Stimulated activated CD8-positive, alpha-beta memory T cell treated with anti-CD3 and anti-CD28 coated beads, Interleukin-7, amount 100 ng/mL, for 48 hours (primary cell): Measurements from ENCODE around the gene NFKBIE.
"Not testable (repeated sequence)": the region's sequence is repeated elsewhere in the genome, so short reads cannot be mapped to it uniquely, and the experiment has no call there.

Experiments
- DNase-seq, 2 donors: peaks; one replicate each; pipeline ENCODE4 v3.0.0-alpha.2; 2020; ENCODE audit warnings: low read depth in 1 of 2; ENCODE audit errors: extremely low read depth in 1 of 2

The NFKBIE gene, protein sequence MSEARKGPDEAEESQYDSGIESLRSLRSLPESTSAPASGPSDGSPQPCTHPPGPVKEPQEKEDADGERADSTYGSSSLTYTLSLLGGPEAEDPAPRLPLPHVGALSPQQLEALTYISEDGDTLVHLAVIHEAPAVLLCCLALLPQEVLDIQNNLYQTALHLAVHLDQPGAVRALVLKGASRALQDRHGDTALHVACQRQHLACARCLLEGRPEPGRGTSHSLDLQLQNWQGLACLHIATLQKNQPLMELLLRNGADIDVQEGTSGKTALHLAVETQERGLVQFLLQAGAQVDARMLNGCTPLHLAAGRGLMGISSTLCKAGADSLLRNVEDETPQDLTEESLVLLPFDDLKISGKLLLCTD

DNA sequence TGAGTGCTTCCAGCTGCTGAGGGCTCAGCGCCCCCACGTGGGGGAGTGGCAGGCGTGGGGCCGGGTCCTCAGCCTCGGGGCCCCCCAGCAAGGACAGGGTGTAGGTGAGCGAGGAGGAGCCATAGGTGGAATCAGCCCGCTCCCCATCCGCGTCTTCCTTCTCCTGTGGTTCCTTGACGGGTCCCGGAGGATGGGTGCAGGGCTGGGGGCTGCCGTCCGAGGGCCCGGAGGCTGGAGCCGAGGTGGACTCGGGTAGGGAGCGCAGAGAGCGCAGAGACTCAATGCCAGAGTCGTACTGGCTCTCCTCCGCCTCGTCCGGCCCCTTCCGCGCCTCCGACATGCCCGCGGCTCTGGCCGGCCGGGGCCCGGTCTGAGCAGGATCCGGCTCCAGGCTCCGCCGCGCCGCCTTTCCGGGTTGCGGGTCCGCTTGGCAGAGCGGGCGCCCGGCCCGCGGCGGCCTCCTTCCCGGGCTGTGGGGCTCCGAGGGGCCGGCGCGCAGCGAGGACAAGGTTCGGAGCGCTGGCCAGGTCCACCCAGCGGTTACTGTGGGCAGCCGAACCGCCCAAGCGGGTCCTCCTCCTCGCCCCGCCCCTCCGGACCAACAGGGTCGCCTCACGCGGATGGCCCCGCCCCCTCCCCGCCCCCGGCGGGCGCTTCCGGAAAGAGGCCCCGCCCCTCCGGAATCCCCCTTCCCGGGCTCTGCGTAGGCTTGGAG, at the start of gene NFKBIE:
Gene NFKBIE, minus strand, starts transcription at position 545 of the 715 bp plus-strand sequence. Its CDS starts 205 bp downstream, at position 340.
- peak; percentile 86 to 92 for DNase-seq

DNA sequence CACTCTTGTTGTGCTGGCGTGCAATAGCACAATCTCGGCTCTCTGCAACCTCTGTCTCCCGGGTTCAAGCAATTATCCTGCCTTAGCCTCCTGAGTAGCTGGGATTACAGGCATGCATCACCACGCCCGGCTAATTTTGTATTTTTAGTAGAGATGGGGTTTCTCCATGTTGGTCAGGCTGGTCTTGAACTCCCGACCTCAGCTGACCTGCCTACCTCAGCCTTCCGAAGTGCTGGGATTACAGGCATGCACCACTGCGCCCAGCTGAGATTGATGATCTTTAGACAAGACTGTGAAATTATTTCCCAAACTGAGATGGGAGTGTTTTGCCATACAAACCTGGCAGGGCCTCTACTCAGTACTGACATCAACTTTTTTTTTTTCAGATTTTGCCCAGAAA, 49.3 kb upstream of the NFKBIE start:
- not testable (repeated sequence) for DNase-seq

DNA sequence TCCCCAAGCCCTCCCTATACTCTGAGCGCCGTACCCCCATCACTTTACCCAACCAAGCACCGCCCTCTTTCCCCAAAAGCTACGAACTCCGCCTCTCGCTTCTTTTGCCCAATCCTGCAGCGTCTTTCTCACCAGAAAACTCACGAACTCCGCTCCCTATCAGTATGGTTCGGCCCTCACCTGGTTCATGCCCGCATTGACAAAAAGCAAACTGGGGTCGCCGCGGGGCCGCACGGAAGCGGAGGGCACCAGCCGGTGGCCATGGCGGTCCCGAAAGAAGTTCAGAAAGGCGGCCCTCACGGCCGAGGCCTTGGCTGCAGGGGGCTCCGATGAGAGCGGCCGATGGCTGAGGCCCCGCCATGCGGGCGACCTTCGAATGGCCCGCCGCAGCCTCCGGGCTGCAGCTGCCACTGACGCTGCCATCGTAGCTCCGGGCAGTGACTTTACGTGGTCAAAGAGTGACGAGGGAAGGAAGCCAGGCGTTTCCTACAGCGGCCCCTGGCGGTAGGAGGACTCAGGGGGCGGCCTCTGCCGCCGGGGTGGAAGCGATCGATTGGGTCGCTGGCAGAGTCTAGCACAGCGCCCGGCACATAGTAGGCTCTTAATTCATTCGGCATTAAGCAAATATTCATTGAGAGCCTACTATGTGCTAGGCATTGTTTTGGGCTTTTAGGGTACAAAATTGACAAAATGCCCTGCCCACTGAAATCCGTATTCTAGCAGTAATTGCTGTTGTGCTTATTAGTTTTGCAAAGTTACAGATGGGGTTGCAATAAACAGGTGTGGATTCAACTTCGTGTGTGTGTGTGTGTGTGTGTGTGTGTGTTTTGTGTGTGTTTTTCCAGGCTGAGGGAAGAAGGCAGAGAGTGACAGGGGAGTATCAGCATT, 47.8 kb upstream of the NFKBIE start, which contains the start of gene AARS2:
Gene AARS2, minus strand, starts transcription at position 447 of the 888 bp plus-strand sequence. Its CDS starts 24 bp downstream, at position 423.
- peak; percentile 82 to 83 for DNase-seq

DNA sequence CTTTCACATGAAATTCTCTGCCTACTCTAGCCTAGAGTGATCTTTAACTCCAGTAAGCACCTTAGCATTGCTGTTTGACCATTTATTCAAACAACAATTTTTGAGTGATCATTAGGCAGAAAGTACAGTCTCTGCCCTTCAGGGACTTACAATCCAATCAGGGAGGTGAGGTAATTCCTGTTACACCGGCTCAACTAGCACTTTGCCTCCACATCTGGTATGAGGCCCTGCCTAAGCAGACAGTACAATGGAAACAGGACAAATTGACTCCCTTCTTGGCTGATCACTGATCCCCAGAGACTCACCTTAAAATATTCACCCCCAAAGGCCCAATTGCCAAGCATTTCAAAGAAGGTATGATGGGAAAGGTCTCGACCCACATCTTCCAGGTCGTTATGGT, 46.4 kb upstream of the NFKBIE start:
- DNase-seq, result no peak

DNA sequence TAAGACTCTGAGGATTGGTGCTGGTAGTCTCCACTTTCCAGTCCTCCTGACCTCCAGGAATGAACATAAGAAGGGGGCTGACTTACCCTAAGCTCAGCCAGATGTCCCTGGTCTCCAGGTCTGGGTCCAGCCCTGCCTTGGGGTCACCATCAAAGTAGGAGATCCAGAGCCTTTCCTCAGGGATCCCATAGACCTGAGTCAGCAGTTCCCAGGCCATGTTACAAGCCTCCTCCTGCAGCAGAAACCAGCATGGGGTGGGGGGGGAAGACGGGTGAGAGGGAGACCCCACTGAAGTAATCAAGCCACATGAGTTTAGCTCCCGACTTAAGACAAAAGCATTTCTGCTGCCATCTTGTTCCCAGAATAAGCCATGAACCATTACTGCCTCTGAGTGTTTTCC, 46.0 kb upstream of the NFKBIE start:
- no peak for DNase-seq

DNA sequence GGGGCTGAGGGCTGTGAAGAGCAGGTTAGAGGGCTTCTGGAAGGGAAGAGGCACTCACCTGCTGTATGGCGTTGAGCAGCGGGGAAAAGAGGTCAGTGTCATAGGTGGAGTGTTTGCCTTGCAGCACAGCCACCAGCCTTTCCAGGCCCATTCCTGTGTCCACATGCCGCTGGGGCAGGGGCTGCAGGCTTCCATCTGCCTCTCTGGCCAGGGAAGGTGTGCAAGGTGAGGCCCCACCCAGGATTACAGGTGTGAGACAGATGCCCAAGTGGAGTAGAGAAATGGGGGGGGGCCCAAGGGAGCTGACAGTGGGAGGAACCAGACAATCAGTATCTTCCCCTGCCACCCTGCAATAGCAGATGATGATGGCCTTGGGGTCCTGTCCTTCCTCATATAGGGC, 44.9 kb upstream of the NFKBIE start:
- DNase-seq, result no peak

DNA sequence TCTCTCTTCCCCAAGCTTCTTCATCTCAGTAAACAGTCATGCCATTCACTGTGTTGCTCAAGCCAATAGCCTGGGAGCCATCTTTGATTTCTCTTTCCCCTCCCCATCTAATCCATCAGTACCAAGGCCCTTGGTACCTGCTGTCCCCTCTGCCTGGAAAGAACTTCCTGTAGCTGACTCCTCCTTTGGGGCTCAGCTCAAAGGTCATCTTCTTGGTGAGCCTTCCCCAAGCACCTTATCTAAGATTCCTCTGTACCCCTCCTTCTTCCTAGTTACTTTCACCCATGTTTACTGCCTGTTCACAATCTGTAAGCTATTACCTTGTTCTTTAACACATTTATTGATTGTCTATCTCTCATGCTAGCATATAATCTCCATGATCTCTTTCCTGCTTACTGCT, 44.3 kb upstream of the NFKBIE start:
- no peak for DNase-seq

DNA sequence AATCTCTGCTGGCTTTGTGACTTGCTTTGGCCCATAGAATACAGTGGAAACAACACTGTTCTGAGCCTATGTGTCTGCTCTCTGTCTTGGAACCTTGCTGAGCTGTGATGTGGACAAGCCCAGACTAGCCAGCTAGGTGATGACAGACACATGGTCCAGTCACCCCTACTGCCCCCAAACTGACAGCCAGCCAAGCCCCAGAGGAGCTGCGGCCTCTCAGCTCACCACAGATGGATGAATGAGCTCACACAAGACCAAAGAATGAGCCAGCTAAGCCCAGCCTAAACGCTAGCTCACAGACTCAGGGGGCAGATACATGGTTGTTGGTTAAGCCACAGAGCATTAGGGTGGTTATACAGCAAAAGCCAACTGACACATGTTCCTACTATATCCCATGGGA, 43.7 kb upstream of the NFKBIE start:
- no peak for DNase-seq

DNA sequence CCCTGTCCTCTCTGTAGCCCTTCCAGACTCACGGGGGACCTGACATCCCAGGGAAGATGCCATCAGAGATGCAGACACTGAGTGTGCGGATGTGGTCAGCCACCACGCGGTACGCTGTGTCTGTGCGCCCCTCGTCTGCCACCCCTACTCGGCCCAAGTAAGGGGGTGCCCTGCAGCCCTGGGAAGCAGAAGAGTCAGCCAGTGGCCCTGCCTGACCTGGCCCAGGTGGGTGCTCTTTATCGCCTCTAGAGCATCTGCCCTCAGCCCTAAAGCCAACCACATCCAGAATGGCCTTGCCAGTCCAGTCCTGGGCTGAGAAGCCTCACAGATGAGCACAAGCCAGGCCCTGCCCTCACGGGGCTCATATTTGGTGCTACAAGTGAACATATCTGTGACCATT, 41.9 kb upstream of the NFKBIE start:
- DNase-seq, result no peak

DNA sequence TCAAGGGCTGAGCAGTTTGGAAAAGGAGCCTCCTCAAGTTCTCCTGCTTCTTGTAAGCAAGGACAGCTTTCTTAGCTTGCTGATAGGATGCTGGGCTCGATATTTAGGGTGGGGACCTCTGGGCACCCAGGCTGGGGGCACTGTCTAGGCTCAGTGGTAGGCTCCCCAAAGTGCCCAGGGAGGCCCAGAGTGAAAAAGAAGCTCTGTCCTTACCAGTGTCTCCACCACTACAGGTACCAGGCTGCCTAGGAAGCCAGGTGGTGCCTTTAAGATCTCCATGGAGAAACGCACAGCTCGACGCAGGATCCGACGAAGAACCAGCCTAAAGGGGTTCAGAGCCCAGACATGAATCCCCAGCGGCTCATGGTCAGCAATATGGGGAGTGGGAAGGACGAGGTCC, 41.4 kb upstream of the NFKBIE start:
- DNase-seq, result no peak

DNA sequence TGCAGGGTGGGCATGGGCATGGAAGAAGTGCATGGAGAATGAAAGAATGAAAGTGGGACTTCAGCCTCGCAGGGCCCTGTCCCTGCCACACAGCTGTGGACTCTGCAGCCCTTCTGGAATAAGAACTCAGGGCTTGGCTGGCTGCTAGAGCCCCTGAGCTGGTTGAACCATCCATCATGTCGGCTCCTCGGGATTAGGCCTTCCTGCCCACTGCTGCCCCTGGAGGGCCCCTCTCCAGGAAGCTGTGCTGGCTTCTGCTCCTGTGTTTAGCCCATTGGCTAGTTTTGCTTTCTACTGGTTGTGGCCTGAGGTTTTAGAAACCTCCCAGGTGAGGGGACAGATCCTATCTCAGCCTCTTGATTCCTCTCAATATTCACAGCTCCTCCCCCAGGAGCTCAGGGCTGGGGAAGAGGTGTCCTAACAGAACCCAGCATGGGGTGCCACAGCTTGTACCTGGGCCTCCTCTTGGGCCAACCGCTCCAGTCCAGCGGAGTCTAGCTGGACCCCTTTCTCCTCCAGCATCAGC, 39.9 kb upstream of the NFKBIE start:
- DNase-seq, result no peak

DNA sequence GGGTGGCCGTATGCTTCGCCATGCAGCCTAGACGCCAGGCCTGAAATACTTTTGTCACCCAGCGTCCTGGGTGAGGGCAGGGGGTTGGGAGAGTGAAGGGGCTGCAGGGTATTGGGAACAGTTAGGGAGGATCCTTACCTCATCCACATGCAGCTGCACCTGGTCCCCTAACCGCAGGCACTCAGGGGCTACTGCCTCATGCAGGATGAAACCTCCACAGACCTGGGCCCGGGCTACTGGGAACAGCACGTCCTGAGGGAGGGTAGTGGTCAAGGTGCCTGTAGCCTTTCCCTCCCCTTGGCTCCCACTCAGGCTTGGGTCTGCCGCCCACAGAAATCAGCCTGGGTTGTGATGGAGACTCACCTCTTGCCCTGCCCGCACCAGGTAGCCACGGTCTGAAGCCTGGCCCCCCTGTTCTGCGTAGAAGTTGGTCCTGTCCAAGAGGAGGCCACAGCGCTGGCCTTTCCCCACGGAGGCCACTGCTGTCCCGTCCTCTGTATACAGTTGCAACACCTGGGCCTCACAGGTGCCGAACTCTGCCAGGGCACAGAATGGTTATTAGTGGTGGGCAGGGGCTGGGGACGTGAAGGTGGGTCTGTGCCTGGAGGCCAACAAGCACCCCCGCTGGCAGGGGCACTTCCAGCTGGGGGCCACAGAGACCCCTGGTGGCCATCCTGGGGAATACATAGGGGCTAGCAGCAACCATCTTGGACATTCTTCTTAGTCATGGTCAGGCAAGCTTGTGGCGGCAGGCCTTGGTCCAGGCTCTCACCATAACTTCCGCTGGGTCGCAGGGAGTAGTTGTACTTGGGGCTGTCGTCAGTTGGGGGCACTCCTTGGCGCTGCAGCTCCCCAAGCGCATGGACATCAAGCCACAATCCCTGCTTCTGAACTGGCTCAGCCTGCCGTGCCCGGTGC, 39.2 kb upstream of the NFKBIE start:
- no peak for DNase-seq

DNA sequence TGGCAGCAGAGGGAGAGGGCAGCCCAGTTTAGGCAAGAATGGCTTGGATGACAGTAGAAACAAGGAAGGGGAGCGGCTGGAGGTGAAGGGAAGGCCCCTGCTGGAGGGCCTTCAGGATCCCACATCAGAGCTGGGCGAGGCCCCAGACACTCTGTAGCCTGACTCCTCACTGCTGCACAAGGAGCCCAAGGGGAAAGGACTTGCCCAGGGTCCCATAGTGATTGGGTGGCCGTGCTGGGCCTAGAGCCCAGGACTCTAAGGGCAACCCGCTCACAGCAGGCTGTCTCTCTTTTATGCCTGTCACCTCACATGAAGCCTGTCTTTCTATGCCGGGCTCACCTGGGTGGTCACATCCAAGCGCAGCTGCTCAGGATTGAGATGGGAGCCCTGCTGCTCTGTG, 38.5 kb upstream of the NFKBIE start:
- no peak for DNase-seq

DNA sequence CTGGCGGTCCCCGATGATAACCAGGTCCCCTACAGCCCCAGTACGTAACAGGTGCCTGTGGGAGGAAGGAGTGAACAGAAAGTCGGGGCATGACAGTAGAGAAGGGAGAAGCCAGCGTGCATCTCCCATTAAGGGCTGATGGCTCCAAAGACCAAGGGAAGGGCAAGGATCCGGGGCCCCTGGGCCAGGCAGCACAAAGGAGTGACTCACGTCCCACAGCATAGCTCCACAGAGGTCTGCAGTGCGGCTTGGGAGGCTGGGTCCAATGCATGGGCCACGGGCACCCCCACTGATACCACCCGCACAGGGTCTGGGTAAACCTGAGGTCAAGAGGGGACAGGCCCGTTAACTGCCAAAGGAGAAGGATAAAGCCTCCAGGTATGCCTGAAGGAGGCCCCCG, 37.5 kb upstream of the NFKBIE start:
- no peak for DNase-seq

DNA sequence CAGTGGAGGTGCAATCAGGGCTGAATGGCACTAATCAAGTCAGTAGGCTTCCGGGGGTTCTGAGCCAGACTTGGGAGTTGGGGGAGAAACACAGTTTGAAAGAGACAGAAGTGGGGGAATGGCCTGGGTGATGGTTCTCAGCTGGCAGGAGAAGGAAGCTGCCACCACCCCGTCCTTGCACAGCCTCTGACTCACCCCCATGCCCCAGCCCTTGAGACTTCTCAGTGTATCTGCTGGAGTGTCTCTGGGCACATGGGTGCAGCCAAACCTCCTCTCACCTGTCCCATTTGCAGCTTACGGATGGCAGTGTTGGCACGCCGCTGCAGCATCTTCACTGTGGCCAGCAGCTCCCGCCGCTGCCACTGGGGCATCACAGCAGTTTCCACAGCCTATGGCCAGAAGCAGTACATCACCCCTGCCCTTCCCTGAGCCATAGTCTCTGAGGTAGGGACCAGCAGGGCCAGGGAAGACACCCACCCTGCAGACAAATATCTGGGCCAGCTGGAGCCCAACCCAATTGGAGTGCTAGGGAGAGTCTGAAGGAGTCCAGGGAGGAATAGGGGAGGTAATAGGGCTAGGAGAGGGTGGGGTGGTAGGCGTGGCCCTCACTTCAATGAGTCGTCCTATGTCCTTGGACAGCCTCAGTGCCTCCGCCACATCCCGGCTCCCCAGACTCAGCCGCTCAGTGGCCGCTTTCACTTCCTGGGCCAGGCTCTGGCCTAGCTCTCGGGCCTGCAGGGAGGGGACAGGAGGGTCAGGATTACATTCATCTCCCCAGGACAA, 36.6 kb upstream of the NFKBIE start:
- DNase-seq, result no peak

DNA sequence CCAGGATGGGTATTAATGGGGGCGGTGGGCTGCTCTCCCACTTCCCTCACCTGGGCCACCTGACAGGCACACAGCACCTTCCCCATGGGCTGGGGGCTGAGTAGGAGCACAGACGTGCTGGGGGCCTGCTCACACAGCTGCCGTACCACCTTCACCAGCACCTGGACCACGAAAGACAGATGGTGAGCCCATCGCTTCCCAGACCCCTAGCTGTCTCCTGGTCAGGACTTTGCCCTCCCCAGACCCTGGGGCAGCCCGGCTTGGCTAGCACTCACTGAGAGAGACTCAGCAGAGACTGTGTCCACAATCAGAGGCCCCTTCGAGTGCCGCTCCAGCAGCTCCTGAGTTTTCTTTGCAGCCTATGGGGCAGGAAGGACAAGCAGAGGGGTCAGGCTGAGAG, 35.8 kb upstream of the NFKBIE start:
- DNase-seq, result no peak

DNA sequence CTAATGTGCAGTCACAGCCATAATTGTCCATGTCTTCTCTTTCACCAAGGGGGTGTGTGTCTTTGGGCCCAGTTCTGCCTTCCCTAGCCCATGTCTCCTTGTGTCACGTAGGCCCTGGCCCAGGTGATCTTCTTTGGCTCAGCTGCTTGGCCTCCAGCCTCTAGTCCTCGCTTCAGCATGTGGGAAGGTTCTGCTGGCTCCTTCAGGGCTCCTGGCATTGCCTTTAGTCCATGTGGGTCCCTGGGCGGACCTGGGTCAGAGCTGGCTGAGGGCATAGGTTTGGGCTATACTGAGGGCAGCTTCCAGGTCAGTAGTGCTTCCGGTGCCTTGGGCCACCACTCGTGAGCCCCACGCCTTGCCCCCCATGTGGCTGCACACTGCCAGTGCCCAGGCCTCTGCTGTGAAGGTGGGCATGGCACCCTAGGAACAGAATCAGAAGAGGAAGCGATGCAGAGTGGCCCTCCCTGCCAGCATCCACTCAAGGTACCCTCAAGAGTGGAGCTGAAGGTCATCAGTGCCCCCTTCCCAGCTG, 35.0 kb upstream of the NFKBIE start:
- DNase-seq, result no peak

DNA sequence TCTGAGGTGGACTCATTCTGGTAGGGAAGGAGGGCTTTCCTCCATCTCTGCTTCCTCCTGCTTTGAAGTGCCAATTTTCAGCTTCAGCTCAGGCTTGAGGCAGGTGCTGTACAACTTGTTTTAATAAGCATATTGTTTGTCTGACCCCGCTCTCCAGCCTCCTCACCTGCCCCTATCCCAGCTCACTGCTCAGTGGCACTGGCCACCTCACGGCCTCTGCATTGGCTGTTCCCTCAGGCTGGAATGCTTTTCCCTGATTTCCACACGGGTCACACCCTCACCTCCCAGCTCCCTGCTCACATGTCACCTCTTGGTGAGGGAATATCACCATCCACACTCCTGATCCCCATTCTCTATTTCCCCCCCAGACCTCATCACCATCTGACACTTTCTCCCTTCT, 33.5 kb upstream of the NFKBIE start:
- DNase-seq, result no peak
